Testis (tissue), 3 donors: ENCODE measurements around the gene HYAL3. TPM values are rescaled to one million over a fixed set of nuclear protein-coding genes. Genes with fewer than 3 reads are reported as not detected.

Source experiments
- DNase-seq: peaks from one replicate; pipeline ENCODE4 v3.0.0-alpha.2; 2019
- H3K27ac ChIP-seq, 2 donors: fragments of 200-600 bp; sonication (generic); one replicate each; pipeline ENCODE4 v1.5.1; 2019
- H3K27me3 ChIP-seq: fragments of 200-600 bp; sonication (generic); one replicate; pipeline ENCODE4 v1.5.1; 2019
- H3K36me3 ChIP-seq: fragments of 200-600 bp; sonication (generic); one replicate; pipeline ENCODE4 v1.5.1; 2017; ENCODE audit warnings: low read depth; ENCODE audit errors: missing control alignments
- H3K4me1 ChIP-seq: fragments of 200-600 bp; sonication (generic); one replicate; pipeline ENCODE4 v1.5.1; 2019
- H3K4me3 ChIP-seq, 2 donors: fragments of 200-600 bp; sonication (generic); one replicate each; pipeline ENCODE4 v1.5.1; 2017 to 2019
- H3K9me3 ChIP-seq: fragments of 200-600 bp; sonication (generic); one replicate; pipeline ENCODE4 v1.5.1; 2017
- CTCF ChIP-seq, 3 experiments: fragments of 450-650 bp in 2 of 3; fragments of 200-600 bp in 1 of 3; sonication (generic) in 1 of 3; IDR thresholded peaks; one replicate each; pipeline ENCODE4 v1.5.1; 2016 to 2019; ENCODE audit warnings: antibody characterized with exemption in 3 of 3, mild to moderate bottlenecking in 2 of 3, moderate library complexity in 1 of 3
- POLR2A ChIP-seq: fragments of 450-650 bp; IDR thresholded peaks from one replicate; pipeline ENCODE4 v1.6.1; 2017; ENCODE audit warnings: antibody characterized with exemption, mild to moderate bottlenecking, moderate library complexity
- WGBS, 2 donors: methylation state at CpG; one replicate each; pipeline ENCODE4 v1.1.5; 2018; 5-methylcytosine and 5-hydroxymethylcytosine counted together
- intact Hi-C: fragments of 100-400 bp; cut with DNase I; formaldehyde crosslinking; loops from one replicate; pipeline ENCODE4 v1.15.1; 2023; ENCODE audit warnings: low total_unique reads
- polyA plus RNA-seq: library from polyadenylated mRNA; stranded (reverse); fragments of 350-450 nt; fragmentation: Illumina TruSeq; extraction: RNeasy Lipid Tissue Mini Kit (QIAGEN cat#74804); gene quantifications from one replicate; pipeline ENCODE4 v1.2.3, GENCODE V29; 2014; ENCODE audit warnings: low read depth, low replicate concordance; ENCODE audit not compliant: insufficient read depth
- total RNA-seq, 2 donors: library from RNA; depleted of rRNA; stranded (reverse); fragments of >200 nt; gene quantifications; one replicate each; pipeline ENCODE4 v1.2.3, GENCODE V29; 2016

HYAL3 gene
- total and polyA plus RNA-seq, 3 donors from 2014 or later, result 13.8 to 27.9 (median 25.2) TPM

DNA sequence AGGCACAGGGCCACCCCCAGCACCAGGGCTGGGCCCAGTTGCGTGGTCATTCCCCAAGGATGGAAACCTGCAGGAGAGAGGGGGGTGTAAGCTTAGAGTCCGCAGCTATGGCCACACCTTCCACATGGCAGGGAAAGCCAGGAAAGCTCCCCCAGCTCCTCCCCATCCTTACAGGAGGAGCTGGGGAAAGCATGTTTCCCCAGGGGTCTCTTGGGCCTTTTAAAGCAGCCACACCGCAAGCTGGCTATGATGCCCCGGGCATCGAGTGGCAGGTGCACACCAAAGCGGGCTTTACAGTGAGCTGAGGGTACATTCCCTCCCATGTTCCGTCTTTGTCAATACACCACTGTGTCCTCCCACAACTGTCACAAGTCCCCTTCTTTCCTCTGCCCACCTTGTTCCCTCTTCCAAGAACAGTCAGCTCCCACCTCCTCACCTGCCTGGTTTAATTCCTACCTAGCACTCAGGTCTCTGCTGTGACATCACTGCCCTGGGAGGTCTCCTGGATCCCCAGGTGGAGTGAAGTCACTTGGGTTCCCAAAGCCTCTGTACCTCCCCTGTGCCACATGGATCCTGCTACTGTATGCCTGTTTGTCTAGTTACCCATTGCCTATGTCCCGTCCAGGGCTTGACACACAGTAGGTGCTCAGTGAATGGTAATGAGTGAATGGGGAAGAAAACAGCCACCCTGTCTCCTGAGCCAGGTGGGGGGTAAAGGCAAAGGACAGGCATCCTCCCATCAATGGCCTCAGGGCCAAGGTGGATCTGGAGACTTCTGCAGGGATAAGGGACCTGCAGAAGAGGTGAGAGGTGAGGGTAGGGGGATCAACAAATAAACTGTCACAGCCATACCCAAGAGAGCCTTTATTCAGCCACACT, 3.4 kb downstream of the HYAL3 start:
- peaks cover 31% of the 10 kb centered on the region for H3K4me1 ChIP-seq
- WGBS, 2 donors, result 82 to 91% methylated on average over 8 of the region's 8 CpGs
- TF ChIP-seq POLR2A, result no peak
- no peak for TF ChIP-seq CTCF (IDR thresholded peaks at IDR 0.05)
- no peaks in the 10 kb centered on the region for H3K27me3 ChIP-seq
- DNase-seq, result no peak
- H3K36me3 ChIP-seq, result no peaks in the 10 kb centered on the region
- no peak overlapping the region for H3K4me3 ChIP-seq
- no peaks in the 10 kb centered on the region for H3K9me3 ChIP-seq
- no peak overlapping the region for H3K27ac ChIP-seq
- intact Hi-C loops, result no loop called here

- no peaks in the 10 kb centered on the region for H3K27me3 ChIP-seq
- H3K4me1 ChIP-seq, result peaks cover 29% of the 10 kb centered on the region
- no peak for DNase-seq
- no peaks in the 10 kb centered on the region for H3K9me3 ChIP-seq
- no peaks in the 10 kb centered on the region for H3K36me3 ChIP-seq
- H3K27ac ChIP-seq, result no peak overlapping the region
- intact Hi-C loops, result no loop called here
- TF ChIP-seq POLR2A, result no peak
- no peak for TF ChIP-seq CTCF (IDR thresholded peaks at IDR 0.05)
- H3K4me3 ChIP-seq, result no peak overlapping the region
- WGBS, 2 donors, result 92 to 93% methylated on average over 16 to 22 of the region's 22 CpGs
These were observed 4.5 kb downstream of the HYAL3 start for GRCh38 chr3:50294492-50295403.

DNA sequence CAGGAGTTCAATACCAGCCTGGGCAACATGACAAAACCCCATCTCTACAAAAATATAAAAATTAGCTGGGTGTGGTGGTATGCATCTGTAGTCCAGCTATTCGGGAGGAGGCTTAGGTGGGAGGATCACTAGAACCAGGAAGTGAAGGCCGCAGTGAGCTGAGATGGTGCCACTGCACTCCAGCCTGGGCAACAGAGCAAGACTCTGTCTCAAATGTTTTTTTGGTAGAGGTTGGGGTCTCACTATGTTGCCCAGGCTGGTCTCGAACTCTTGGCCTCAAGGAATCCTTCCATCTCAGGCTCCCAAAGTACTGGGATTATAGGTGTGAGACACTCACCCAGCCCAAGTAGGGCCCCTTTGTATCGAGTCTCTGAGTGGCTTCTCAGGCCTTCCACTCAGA, 5.1 kb downstream of the HYAL3 start:
- H3K27me3 ChIP-seq, result no peaks in the 10 kb centered on the region
- no peak overlapping the region for H3K4me3 ChIP-seq
- no peaks in the 10 kb centered on the region for H3K9me3 ChIP-seq
- WGBS, 2 donors, result 88 to 90% methylated on average over 4 of the region's 4 CpGs
- intact Hi-C loops, result no loop called here
- peaks cover 29% of the 10 kb centered on the region for H3K4me1 ChIP-seq
- DNase-seq, result no peak
- no peaks in the 10 kb centered on the region for H3K36me3 ChIP-seq
- no peak overlapping the region for H3K27ac ChIP-seq
- TF ChIP-seq POLR2A (no peak), CTCF (IDR thresholded peaks at IDR 0.05) (no peak)

GRCh38 chr3:50293079-50293801, 6.0 kb downstream of the HYAL3 start:
- Histone ChIP-seq H3K4me3 (peak overlapping the region in 1 of 2 donors; percentile 77), H3K36me3 (no peaks in the 10 kb centered on the region), H3K9me3 (no peaks in the 10 kb centered on the region), H3K4me1 (peaks cover 22% of the 10 kb centered on the region), H3K27me3 (no peaks in the 10 kb centered on the region), H3K27ac (peak overlapping the region in 1 of 2 donors; percentile 37)
- intact Hi-C loops, result no loop called here
- WGBS, 2 donors, result 53 to 80% methylated on average over 4 to 10 of the region's 12 CpGs
- no peak for DNase-seq
- no peak for TF ChIP-seq CTCF (IDR thresholded peaks at IDR 0.05)
- no peak for TF ChIP-seq POLR2A
